ENCODE data around the gene SFXN5. TPM values are rescaled to one million over a fixed set of nuclear protein-coding genes. Genes with fewer than 3 reads are reported as not detected.
A peak's percentile ranks its signal among the peaks of the same experiment; 100 is the strongest.
"Not testable (repeated sequence)": the region's sequence is repeated elsewhere in the genome, so short reads cannot be mapped to it uniquely, and the experiment has no call there.

SFXN5 gene
- polyA plus RNA-seq (2012; ENCODE audit: insufficient read depth, insufficient read length, low read depth): 5.6 TPM

- H3K36me3 ChIP-seq: no peaks in the 10 kb centered on the region
- H3K9me3 ChIP-seq: no peaks in the 10 kb centered on the region
- no peaks in the 10 kb centered on the region for H3K27me3 ChIP-seq
- no peaks in the 10 kb centered on the region for H3K4me1 ChIP-seq
- TF ChIP-seq CTCF (IDR thresholded peaks at IDR 0.05; ENCODE audit: low read depth, low read length): no peak; the same call in 1 of the 2 replicates
- H3K4me3 ChIP-seq (ENCODE audit: low read depth, low read length): peak within 1 kb of the TSS; percentile 60
- DNase-seq: peak; percentile 91
These were observed at the start of gene SFXN5 for GRCh38 chr2:73071360-73072128. Gene SFXN5, minus strand, starts transcription at chr2:73071712. Its CDS starts 7 bp downstream, at chr2:73071705.

- H3K27me3 ChIP-seq; H3K9me3 ChIP-seq; H3K36me3 ChIP-seq; DNase-seq; H3K4me3 ChIP-seq (ENCODE audit: low read depth, low read length); H3K4me1 ChIP-seq: not testable (repeated sequence)
These were observed 48.2 kb upstream of the SFXN5 start for GRCh38 chr2:73119611-73120239.

- no peaks in the 10 kb centered on the region for H3K27me3 ChIP-seq
- no peak for TF ChIP-seq CTCF (IDR thresholded peaks at IDR 0.05; ENCODE audit: low read depth, low read length)
- no peaks in the 10 kb centered on the region for H3K36me3 ChIP-seq
- H3K4me3 ChIP-seq (ENCODE audit: low read depth, low read length): no peak overlapping the region
- H3K9me3 ChIP-seq: no peaks in the 10 kb centered on the region
- no peak for DNase-seq
- no peaks in the 10 kb centered on the region for H3K4me1 ChIP-seq
These were observed 45.9 kb upstream of the SFXN5 start for GRCh38 chr2:73117441-73117840.

GRCh38 chr2:73116182-73116960 lies 44.9 kb upstream of the SFXN5 start:
- H3K27me3 ChIP-seq: no peaks in the 10 kb centered on the region
- no peaks in the 10 kb centered on the region for H3K36me3 ChIP-seq
- no peak for TF ChIP-seq CTCF (IDR thresholded peaks at IDR 0.05; ENCODE audit: low read depth, low read length)
- no peaks in the 10 kb centered on the region for H3K9me3 ChIP-seq
- no peak for DNase-seq
- no peak overlapping the region for H3K4me3 ChIP-seq (ENCODE audit: low read depth, low read length)
- H3K4me1 ChIP-seq: no peaks in the 10 kb centered on the region

GRCh38 chr2:73114273-73114867 lies 42.9 kb upstream of the SFXN5 start:
- no peak overlapping the region for H3K4me3 ChIP-seq (ENCODE audit: low read depth, low read length)
- H3K4me1 ChIP-seq: no peaks in the 10 kb centered on the region
- no peak for TF ChIP-seq CTCF (IDR thresholded peaks at IDR 0.05; ENCODE audit: low read depth, low read length)
- H3K36me3 ChIP-seq: no peaks in the 10 kb centered on the region
- H3K9me3 ChIP-seq: no peaks in the 10 kb centered on the region
- no peak for DNase-seq
- H3K27me3 ChIP-seq: no peaks in the 10 kb centered on the region

Measured in BE2C (cell line).